ENCODE measurements around the gene ANXA3. TPM values are rescaled to one million over a fixed set of nuclear protein-coding genes. Genes with fewer than 3 reads are reported as not detected.

Gene ANXA3
- total RNA-seq, result 2.2 and 25.7 TPM in 2 replicates

GRCh38 chr4:78551420-78552351, at the start of gene ANXA3:
TSS of gene ANXA3 (plus strand) at chr4:78551770. CDS start at chr4:78554474, 2,704 bp downstream.

Other genes starting within 250 kb of the ANXA3 start
- gene BMP2K, start 224.6 kb downstream of the ANXA3 start, total RNA-seq, result 12.5 and 16.4 TPM in 2 replicates

All from epithelial cell of alveolus of lung (primary cell).